Islet precursor cell (in vitro differentiated cells): ENCODE data around the gene TMF1.

ENCODE experiments used
- DNase-seq: peaks from one replicate; pipeline ENCODE4 v3.0.0-alpha.2; 2018

The TMF1 gene

GRCh38 chr3:69051756-69052471 lies at the start of gene TMF1:
Gene TMF1, minus strand, starts transcription at chr3:69052333. Its CDS starts 247 bp downstream, at chr3:69052086.
- peak; percentile 99 for DNase-seq

GRCh38 chr3:69099576-69099975 lies 47.4 kb upstream of the TMF1 start:
- no peak for DNase-seq

- DNase-seq: no peak
These were observed 45.4 kb upstream of the TMF1 start for GRCh38 chr3:69097407-69098086.

- DNase-seq: no peak
These were observed 44.2 kb upstream of the TMF1 start for GRCh38 chr3:69096299-69096698.

- DNase-seq: no peak
These were observed 43.5 kb upstream of the TMF1 start for GRCh38 chr3:69095636-69096035.

- DNase-seq: no peak
These were observed 42.5 kb upstream of the TMF1 start for GRCh38 chr3:69094467-69095205.

- DNase-seq: no peak
These were observed 39.9 kb upstream of the TMF1 start for GRCh38 chr3:69092030-69092516.

- DNase-seq: no peak
These were observed 39.4 kb upstream of the TMF1 start for GRCh38 chr3:69091389-69092029.

GRCh38 chr3:69090021-69090420 lies 37.9 kb upstream of the TMF1 start:
- DNase-seq: no peak

GRCh38 chr3:69088063-69088462 lies 35.9 kb upstream of the TMF1 start:
- no peak for DNase-seq

GRCh38 chr3:69087030-69087791 lies 35.1 kb upstream of the TMF1 start:
- no peak for DNase-seq

- peak; percentile 62 for DNase-seq
These were observed 33.9 kb upstream of the TMF1 start for GRCh38 chr3:69085833-69086722.

GRCh38 chr3:69085168-69085832 lies 33.2 kb upstream of the TMF1 start:
- peak; percentile 58 for DNase-seq

- DNase-seq: peak; percentile 97
These were observed 32.4 kb upstream of the TMF1 start, which contains the start of gene ARL6IP5 for GRCh38 chr3:69084326-69085167. Gene ARL6IP5, plus strand, starts transcription at chr3:69084937. Its CDS starts 111 bp downstream, at chr3:69085048.

- DNase-seq: no peak
These were observed 30.7 kb upstream of the TMF1 start for GRCh38 chr3:69082805-69083204.

GRCh38 chr3:69082361-69082760 lies 30.2 kb upstream of the TMF1 start:
- DNase-seq: no peak

- peak; percentile 83 for DNase-seq
These were observed 29.6 kb upstream of the TMF1 start for GRCh38 chr3:69081583-69082262.

- peak; percentile 96 for DNase-seq
These were observed 28.2 kb upstream of the TMF1 start, which contains the start of gene UBA3 for GRCh38 chr3:69080233-69080920. Gene UBA3, minus strand, starts transcription at chr3:69080365. Its CDS starts 12 bp downstream, at chr3:69080353.
